Activated T-helper 1 cell treated with anti-CD3 and anti-CD28 coated beads, Interleukin-2, amount 50 U/mL, for 16 hours (primary cell): ENCODE measurements around the gene TBC1D22B.

Experiments used
- DNase-seq, 2 donors: peaks; one replicate each; pipeline ENCODE4 v3.0.0-alpha.2; 2020; ENCODE audit warnings: low read depth in 1 of 2, low spot score in 1 of 2

Gene TBC1D22B

DNA sequence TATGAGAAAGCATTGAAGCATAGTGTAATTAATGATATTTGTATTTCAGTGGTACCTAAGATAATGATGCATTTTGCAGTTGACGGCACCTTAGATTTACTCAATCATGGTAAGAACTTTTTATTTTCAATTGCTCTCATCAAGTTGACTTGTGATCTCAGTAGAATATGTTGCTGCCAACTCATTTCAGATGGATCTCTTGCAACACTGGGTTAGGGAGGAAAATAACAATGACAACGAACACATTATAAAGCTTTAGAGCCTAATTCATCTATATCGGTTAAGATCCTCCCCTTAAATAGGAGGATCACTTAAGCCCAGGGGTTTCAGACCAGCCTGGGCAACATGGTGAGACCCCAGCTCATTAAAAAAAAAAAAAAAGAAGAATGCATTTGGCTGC is 18.0 kb upstream of the TBC1D22B start:
- DNase-seq = no peak

GRCh38 chr6:37239950-37240713 is 17.4 kb upstream of the TBC1D22B start:
- DNase-seq = peak; percentile 41 to 54

GRCh38 chr6:37241131-37241530 is 16.4 kb upstream of the TBC1D22B start:
- no peak for DNase-seq

GRCh38 chr6:37241775-37242428 is 15.7 kb upstream of the TBC1D22B start:
- no peak for DNase-seq

DNA sequence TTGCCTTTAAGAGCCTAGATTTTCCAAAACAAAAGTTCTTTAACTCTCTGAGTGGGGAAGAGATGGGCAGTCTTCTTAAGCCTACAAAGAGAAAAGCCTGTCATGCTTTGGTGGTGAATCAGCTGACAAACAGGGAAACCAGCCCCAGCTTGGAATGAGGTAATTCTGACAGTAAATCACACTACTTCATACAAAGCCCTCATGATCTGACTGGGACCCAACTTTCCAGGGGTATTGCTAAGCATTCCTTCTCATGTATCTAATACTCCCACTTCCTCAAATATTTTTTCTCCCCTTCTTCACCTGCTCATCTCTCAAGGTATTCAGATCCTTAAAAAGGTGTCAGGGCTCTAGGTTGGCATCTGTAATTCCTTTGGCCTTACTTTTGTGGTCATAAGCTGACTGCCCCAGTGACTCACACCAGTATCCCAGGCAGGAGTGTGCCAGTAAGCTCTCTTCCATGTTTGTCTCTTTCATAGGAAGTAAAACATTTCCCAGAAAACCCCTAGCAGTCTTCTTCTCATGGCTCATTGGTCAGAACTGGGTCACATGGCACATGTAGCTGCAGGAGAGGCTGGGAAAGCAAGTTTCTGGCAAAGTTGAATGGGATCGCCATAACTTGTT is 15.0 kb upstream of the TBC1D22B start:
- no peak for DNase-seq

DNA sequence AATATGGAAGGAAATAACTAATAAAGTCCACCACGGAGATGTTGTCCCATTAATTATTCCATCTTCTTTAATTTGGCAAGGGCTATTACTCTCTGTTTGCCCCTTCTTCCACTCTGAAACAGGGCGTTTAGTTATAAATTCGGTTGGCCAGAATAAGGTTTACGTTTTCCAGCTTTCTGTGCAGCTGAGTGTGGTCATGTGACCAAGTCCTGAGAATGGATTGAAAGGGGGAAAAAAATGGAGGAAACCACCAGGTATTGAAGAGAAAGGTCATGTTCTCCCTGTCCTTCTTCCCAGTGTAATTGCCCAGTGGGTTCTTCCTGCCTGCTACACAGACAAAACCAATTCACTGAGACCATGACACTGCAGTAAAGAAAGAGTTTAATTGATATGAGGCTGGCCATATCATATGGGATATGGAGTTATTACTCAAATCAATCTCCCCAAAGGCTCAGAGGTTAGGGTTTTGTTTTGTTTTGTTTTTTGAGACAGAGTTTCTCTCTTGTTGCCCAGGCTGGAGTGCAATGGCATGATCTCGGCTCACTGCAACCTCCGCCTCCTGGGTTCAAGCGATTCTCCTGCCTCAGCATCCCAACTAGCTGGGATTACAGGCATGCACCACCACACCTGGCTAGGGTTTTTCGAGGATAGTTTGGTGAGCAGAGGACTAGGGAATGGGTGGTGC is 14.3 kb upstream of the TBC1D22B start:
- no peak for DNase-seq

GRCh38 chr6:37243816-37244370 is 13.7 kb upstream of the TBC1D22B start:
- DNase-seq = no peak

DNA sequence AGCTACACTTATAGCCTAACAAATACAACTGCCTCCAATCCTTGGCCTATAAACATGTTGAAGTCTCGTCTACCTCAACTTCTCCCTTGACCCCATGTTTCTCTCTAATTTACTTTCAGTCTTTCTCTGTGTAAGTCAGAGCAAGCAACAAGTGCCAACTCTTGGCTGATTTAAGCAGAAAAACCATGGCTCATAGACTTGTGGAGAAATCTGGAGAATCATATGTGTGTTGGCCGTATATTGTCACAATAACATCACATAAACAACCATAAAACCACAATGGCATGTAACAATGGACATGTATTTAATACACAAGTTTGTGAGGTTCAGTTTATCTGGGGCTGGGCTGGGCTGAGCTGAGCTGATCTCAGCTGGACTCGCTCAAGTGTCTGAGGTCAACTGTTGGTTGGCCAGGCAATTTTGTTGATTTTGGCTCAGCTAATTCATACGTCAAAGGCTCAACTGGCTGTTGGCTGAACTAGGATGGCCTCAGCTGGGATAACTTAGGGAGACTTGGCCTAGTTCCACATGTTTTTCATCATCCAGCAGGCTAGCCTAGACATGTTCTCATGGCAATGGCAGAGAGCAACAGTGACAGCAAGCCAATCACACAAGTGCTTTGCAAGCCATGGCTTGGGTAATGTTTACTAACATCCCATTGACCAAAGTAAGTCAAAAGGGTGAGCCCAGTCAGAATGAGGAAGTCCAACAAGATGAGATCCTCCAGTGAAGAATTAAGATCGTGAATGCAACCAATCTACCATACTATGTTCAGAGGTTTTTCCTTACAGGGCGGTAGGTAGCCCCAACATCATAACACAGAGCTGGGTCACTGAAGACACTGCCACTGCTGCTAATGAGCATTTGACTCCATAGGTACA is 12.9 kb upstream of the TBC1D22B start:
- no peak for DNase-seq

- no peak for DNase-seq
Measured at GRCh38 chr6:37251211-37251780, 6.3 kb upstream of the TBC1D22B start.

- no peak for DNase-seq
Measured at GRCh38 chr6:37253486-37254007, 4.0 kb upstream of the TBC1D22B start.

DNA sequence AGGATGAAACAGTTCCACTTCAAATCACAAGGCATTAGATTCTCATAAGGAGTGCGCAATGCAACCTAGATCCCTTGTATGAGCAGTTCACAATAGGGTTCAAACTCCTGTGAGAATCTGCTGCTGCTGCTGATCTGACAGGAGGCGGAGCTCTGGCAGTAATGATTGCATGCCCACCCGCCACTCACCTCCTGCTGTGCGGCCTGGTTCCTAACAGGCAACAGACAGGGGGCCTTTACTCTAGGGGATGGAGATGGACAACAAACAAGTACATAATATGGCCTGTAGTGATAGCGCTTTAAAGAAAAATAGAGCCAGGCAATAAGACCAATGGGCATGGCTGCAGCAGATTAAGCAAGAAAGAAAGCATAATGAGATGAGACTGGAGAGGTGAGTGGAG is 2.7 kb upstream of the TBC1D22B start:
- no peak for DNase-seq

DNA sequence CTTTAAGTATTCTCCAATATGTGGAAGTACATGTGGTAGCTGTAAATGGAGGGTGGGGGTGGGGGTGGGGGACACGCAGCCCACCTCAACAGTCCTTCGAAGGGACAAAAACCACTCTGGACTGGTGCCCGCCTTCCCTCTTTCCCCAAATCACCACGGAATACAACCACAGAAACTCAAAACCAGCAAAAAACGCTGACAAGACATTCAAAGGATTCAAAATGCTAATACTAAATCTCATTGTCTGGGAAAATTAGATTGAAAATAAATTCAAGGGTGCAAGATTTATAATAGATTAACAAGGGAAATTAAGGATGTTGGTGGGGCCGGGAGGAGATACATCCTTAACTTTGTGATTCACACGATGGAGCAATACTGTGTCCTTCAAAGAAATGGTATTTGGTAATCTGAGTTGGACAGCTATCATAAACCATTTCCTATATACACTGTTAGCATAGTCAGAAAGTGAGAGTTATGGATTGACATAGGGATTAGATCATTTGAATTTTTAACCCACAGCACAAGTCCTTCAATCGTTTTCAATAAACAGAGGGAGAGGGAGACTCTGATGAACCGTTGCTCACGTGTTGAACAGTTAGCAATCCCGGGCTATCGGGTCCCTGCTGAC is 766 bp upstream of the TBC1D22B start:
- no peak for DNase-seq

- no peak for DNase-seq
Measured at GRCh38 chr6:37257320-37257633, 295 bp upstream of the TBC1D22B start.

DNA sequence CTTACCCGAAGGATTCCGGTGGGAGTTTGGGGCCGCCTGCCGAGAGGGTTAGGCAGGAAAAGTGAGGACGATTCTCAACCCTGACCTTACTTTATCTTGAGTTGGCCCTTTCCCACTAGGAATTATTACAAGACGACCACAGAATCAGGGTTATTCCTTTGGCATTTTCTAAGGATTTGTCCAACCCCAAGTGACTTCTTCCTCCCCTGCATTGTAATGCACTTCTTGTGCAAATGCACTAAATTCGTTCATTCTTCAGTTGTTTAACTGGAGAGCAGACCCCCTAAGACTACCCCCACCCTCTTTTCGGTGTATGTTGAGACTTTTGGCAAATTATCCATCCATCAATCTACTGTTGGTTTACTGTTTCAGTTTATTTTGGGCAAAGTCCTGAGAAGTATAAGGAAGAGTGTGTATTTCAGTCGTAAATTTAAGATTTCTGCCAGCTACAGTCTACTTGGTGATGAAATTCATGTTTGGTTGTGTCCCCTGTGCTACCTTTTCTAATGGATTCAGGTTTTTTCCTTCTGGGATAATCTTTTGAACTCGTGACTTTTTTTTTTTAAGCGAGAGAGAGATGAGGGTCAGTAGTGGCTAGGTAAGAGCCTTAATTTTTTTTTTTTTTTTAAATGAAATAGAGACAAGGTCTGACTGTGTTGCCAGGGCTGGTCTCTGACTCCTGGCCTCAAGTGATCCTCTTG is 983 bp downstream of the TBC1D22B start:
- no peak for DNase-seq

- DNase-seq = no peak
Measured at GRCh38 chr6:37259191-37259590, 1.6 kb downstream of the TBC1D22B start.

GRCh38 chr6:37260040-37260439 is 2.5 kb downstream of the TBC1D22B start:
- no peak for DNase-seq

DNA sequence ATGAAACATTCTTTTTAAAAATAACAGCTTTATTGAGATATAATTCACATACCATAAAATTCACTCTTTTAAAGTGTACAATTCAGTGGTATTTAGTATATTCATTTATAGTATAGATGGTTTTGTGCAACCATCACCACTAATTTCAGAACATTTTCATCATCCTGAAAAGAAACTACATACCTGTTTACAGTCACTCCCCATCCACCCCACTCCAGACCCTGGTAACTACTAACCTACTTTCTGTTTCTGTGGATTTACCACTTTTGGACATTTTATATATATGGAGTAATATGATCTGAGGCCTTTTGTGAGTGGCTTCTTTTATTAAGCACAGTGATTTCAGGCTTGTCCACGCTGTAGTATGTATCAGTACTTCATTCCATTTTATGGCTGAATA is 2.9 kb downstream of the TBC1D22B start:
- DNase-seq = no peak

GRCh38 chr6:37261198-37261597 is 3.6 kb downstream of the TBC1D22B start:
- DNase-seq = no peak

DNA sequence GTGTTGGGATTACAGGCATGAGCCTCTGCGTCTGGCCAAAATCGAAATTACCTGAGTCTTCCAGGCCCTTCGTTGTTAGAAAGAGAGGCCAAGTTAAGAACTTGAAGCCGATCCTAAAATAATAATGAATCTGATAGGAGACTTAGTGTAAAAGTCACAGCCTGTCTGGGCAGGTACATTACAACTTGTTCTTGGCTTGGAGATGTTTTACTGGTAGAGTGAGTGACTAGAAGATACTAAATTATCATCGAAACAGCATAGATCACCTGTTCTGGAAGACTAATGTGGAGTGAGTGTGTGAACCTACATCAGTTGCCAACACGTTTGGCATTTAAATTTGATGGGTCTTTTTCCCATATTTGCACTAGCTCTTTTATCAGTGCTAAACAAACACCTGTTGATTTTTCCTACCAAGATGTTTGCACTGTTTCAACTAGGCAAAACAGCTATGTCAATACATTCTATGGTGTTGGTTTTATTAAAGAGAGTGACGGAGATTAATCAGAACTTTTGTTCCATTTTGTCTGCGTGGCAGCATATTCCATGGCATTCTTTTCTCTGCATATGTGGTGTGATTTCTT is 5.0 kb downstream of the TBC1D22B start:
- DNase-seq = no peak
